ENCODE data around the gene DDX42. TPM values are rescaled to one million over a fixed set of nuclear protein-coding genes. Genes with fewer than 3 reads are reported as not detected.

Gene DDX42
- total RNA-seq, 2 donors from 2014 or later = 154 to 171 TPM

DNA sequence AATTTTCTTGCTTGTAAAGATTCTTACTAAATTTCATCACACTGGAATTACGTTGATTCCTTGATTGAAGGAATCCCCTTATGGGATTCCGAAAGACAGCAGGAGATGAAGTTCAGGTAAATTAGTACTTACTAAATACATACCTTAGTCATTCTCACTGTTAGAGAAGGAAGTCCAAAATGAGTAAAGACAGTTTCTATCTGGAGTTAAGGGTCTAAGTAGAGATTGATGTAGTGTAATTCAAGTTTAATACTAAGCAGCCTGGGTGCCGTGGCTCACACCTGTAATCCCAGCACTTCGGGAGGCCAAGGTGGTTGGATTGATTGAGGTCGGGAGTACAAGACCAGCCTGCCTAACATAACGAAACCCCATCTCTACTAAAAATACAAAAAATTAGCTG is 9.6 kb downstream of the DDX42 start:
- Histone ChIP-seq H3K9me3 (ENCODE audit: control insufficient read depth, low read length) (no peaks in the 10 kb centered on the region), H3K27ac (ENCODE audit: low read depth, low read length) (no peak overlapping the region), H3K36me3 (ENCODE audit: control insufficient read depth, insufficient read depth, low read length) (peaks cover 91% of the 10 kb centered on the region), H3K27me3 (ENCODE audit: control insufficient read depth, insufficient read depth, low read length, poor library complexity, severe bottlenecking) (no peaks in the 10 kb centered on the region), H3K9ac (ENCODE audit: extremely low read depth, low read length, poor library complexity, severe bottlenecking) (no peak overlapping the region), H3K4me1 (ENCODE audit: control insufficient read depth, insufficient read depth, low read length) (no peaks in the 10 kb centered on the region), H3K4me3 (ENCODE audit: low read length) (no peak overlapping the region)
- peaks cover 58% of the 10 kb centered on the region for H3K36me3 Mint-ChIP-seq (ENCODE audit: low read depth)
- no peak overlapping the region for H3K4me3 Mint-ChIP-seq
- TF ChIP-seq, protein P1, sequence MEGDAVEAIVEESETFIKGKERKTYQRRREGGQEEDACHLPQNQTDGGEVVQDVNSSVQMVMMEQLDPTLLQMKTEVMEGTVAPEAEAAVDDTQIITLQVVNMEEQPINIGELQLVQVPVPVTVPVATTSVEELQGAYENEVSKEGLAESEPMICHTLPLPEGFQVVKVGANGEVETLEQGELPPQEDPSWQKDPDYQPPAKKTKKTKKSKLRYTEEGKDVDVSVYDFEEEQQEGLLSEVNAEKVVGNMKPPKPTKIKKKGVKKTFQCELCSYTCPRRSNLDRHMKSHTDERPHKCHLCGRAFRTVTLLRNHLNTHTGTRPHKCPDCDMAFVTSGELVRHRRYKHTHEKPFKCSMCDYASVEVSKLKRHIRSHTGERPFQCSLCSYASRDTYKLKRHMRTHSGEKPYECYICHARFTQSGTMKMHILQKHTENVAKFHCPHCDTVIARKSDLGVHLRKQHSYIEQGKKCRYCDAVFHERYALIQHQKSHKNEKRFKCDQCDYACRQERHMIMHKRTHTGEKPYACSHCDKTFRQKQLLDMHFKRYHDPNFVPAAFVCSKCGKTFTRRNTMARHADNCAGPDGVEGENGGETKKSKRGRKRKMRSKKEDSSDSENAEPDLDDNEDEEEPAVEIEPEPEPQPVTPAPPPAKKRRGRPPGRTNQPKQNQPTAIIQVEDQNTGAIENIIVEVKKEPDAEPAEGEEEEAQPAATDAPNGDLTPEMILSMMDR (conservative IDR thresholded peaks at IDR 0.05) = no peak
- no peak for DNase-seq
- H3K27ac Mint-ChIP-seq = peak overlapping the region; percentile 56
- peaks cover 6% of the 10 kb centered on the region for H3K4me1 Mint-ChIP-seq
- H3K27me3 Mint-ChIP-seq (ENCODE audit: insufficient read depth) = no peaks in the 10 kb centered on the region
- H3K9me3 Mint-ChIP-seq = no peaks in the 10 kb centered on the region
- 92% methylated on average over 5 of the region's 6 CpGs; no CpG with 5 or more reads in 1 of the 2 experiments for WGBS, 2 experiments (ENCODE audit: insufficient coverage in 1 of 2, insufficient read length in 1 of 2)

DNA sequence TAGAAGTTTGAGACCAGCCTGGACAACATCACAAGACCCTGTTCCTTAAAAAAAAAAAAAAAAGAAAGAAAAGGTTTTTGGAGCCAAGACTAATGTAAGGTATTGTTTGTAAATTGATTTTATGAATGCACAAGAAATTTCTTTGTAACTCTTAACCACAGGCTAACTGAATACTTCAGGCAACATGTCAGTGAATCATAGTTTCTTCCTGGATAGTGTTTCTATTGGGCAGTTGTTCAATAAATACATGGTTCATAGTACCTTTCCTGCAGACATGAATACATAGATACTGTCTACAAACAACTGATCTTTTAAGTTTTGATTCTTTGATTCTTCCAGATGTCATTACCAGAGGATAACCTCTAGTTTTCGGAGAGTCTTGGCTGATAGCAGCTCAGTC is 11.6 kb downstream of the DDX42 start:
- WGBS, 2 experiments (ENCODE audit: insufficient coverage in 1 of 2, insufficient read length in 1 of 2) = 100% methylated on average over 1 of the region's 1 CpG; no CpG with 5 or more reads in 1 of the 2 experiments

DNA sequence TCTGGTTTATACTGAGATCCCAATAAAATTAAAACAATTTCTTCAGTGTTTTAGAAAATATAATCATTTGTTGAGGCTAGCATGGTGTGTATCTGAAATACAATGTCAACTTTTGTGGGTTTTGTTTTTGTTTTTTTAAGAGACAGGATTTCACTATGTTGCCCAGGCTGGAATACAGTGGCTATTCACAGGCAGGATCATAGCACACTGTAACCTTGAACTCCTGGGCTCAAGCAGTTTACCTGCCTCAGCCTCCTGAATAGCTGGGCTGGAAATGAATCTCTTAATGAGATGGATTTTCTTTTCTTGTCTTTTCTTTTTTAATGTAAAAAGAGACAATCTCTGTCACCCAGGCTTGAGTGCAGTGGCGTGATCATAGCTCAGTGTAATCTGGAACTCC is 12.1 kb downstream of the DDX42 start:
- WGBS, 2 experiments (ENCODE audit: insufficient coverage in 1 of 2, insufficient read length in 1 of 2) = 100% methylated on average over 1 of the region's 1 CpG
- no peak overlapping the region for H3K4me3 ChIP-seq (ENCODE audit: low read length)
- no peak for DNase-seq
- Mint-ChIP-seq H3K4me3 (no peak overlapping the region), H3K4me1 (peaks cover 3% of the 10 kb centered on the region), H3K36me3 (ENCODE audit: low read depth) (peaks cover 48% of the 10 kb centered on the region), H3K9me3 (no peaks in the 10 kb centered on the region), H3K27me3 (ENCODE audit: insufficient read depth) (no peaks in the 10 kb centered on the region), H3K27ac (no peak overlapping the region)
- no peaks in the 10 kb centered on the region for H3K9me3 ChIP-seq (ENCODE audit: control insufficient read depth, low read length)
- H3K27ac ChIP-seq (ENCODE audit: low read depth, low read length) = no peak overlapping the region
- H3K4me1 ChIP-seq (ENCODE audit: control insufficient read depth, insufficient read depth, low read length) = no peaks in the 10 kb centered on the region
- H3K36me3 ChIP-seq (ENCODE audit: control insufficient read depth, insufficient read depth, low read length) = peaks cover 91% of the 10 kb centered on the region
- H3K27me3 ChIP-seq (ENCODE audit: control insufficient read depth, insufficient read depth, low read length, poor library complexity, severe bottlenecking) = no peaks in the 10 kb centered on the region
- TF ChIP-seq, protein P1 (conservative IDR thresholded peaks at IDR 0.05) = no peak
- H3K9ac ChIP-seq (ENCODE audit: extremely low read depth, low read length, poor library complexity, severe bottlenecking) = no peak overlapping the region

More for the DNA sequence above, 11.6 kb downstream of the DDX42 start:
- H3K36me3 Mint-ChIP-seq (ENCODE audit: low read depth) = peaks cover 54% of the 10 kb centered on the region
- Histone ChIP-seq H3K9me3 (ENCODE audit: control insufficient read depth, low read length) (no peaks in the 10 kb centered on the region), H3K36me3 (ENCODE audit: control insufficient read depth, insufficient read depth, low read length) (peaks cover 91% of the 10 kb centered on the region), H3K4me1 (ENCODE audit: control insufficient read depth, insufficient read depth, low read length) (no peaks in the 10 kb centered on the region), H3K27ac (ENCODE audit: low read depth, low read length) (no peak overlapping the region), H3K4me3 (ENCODE audit: low read length) (no peak overlapping the region), H3K9ac (ENCODE audit: extremely low read depth, low read length, poor library complexity, severe bottlenecking) (no peak overlapping the region), H3K27me3 (ENCODE audit: control insufficient read depth, insufficient read depth, low read length, poor library complexity, severe bottlenecking) (no peaks in the 10 kb centered on the region)
- no peak for DNase-seq
- H3K4me1 Mint-ChIP-seq = peaks cover 3% of the 10 kb centered on the region
- no peak overlapping the region for H3K4me3 Mint-ChIP-seq
- H3K27me3 Mint-ChIP-seq (ENCODE audit: insufficient read depth) = no peaks in the 10 kb centered on the region
- no peaks in the 10 kb centered on the region for H3K9me3 Mint-ChIP-seq
- peak overlapping the region; percentile 72 for H3K27ac Mint-ChIP-seq
- TF ChIP-seq, protein P1 (conservative IDR thresholded peaks at IDR 0.05) = no peak

All from endodermal cell (in vitro differentiated cells).